Endothelial cell of umbilical vein (primary cell): ENCODE results near the gene APP.

Experiments
- CTCF ChIP-seq, 2 donors: IDR thresholded peaks; 1 replicate in 1 of 2; 2 replicates in 1 of 2; pipeline ENCODE4 v1.5.1; 2011; ENCODE audit warnings: low read length in 2 of 2, mild to moderate bottlenecking in 2 of 2, moderate library complexity in 2 of 2, control low read depth in 1 of 2, inconsistent platforms in 1 of 2, low read depth in 1 of 2; ENCODE audit not compliant: insufficient read depth in 1 of 2; ENCODE audit errors: extremely low read depth in 1 of 2
- GATA2 ChIP-seq: IDR thresholded peaks from 2 replicates; pipeline ENCODE4 v1.7.0; 2011; ENCODE audit warnings: low read depth, mild to moderate bottlenecking, moderate library complexity, mixed read lengths, low read length; ENCODE audit not compliant: insufficient read length, insufficient read depth
- MAX ChIP-seq: IDR thresholded peaks from 2 replicates; pipeline ENCODE4 v1.6.1; 2011; ENCODE audit not compliant: insufficient read depth, insufficient read length
- POLR2A ChIP-seq: IDR thresholded peaks from 2 replicates; pipeline ENCODE4 v1.6.1; 2012; ENCODE audit warnings: low read depth, mild to moderate bottlenecking, control low read depth, low read length
- POLR2AphosphoS5 ChIP-seq: IDR thresholded peaks from 2 replicates; pipeline ENCODE4 v1.6.1; 2012; ENCODE audit warnings: low read depth, mild to moderate bottlenecking, control low read depth, low read length, moderate library complexity; ENCODE audit not compliant: insufficient read depth

GRCh38 chr21:25905126-25905525, 265.4 kb downstream of the APP start:
- TF ChIP-seq CTCF (IDR thresholded peaks at IDR 0.05; ENCODE audit: extremely low read depth in 1 of 2, insufficient read depth in 1 of 2, low read depth in 1 of 2, low read length in 2 of 2) (no peak), MAX (no peak), POLR2A (no peak), POLR2AphosphoS5 (no peak), GATA2 (no peak)
